CD4-positive, alpha-beta memory T cell (primary cell): Measurements from ENCODE around the gene DOCK1. TPM values are rescaled to one million over a fixed set of nuclear protein-coding genes. Genes with fewer than 3 reads are reported as not detected.

Experiments used
- CTCF ChIA-PET: fragments of 350-600 bp; sonication (Branson Sonifier 250); formaldehyde crosslinking; loops from one replicate; lab custom pipeline; 2021; ENCODE audit warnings: inconsistent platforms; ENCODE audit not compliant: partially characterized antibody; lab: Charles Lee
- POLR2A ChIA-PET: fragments of 350-600 bp; sonication (Branson Sonifier 250); formaldehyde crosslinking; loops from one replicate; lab custom pipeline; 2021; ENCODE audit not compliant: partially characterized antibody; lab: Charles Lee
- DNase-seq, 5 donors: peaks; one replicate each; pipeline versions ENCODE4 v3.0.0 to v3.0.0-alpha.2; 2020 to 2022; ENCODE audit warnings: mixed read lengths in 1 of 5
- H3K27ac ChIP-seq: one replicate; pipeline ENCODE4 v1.7.0; 2013; ENCODE audit warnings: low read depth, low read length
- H3K27me3 ChIP-seq: 2 replicates; pipeline ENCODE4 v1.7.0; 2013; ENCODE audit warnings: mild to moderate bottlenecking, low read length, moderate library complexity; ENCODE audit not compliant: insufficient read depth
- H3K36me3 ChIP-seq: 2 replicates; pipeline ENCODE4 v1.7.0; 2013; ENCODE audit warnings: mild to moderate bottlenecking, low read length, moderate library complexity; ENCODE audit not compliant: insufficient read depth
- H3K4me1 ChIP-seq: 2 replicates; pipeline ENCODE4 v1.7.0; 2013; ENCODE audit warnings: mild to moderate bottlenecking, low read length, moderate library complexity; ENCODE audit not compliant: insufficient read depth
- H3K4me3 ChIP-seq, 2 donors: one replicate each; pipeline ENCODE4 v1.7.0; 2013; ENCODE audit warnings: low read length in 2 of 2, mild to moderate bottlenecking in 1 of 2
- H3K9me3 ChIP-seq, 2 donors: one replicate each; pipeline ENCODE4 v1.7.0; 2013; ENCODE audit warnings: low read length in 2 of 2, control low read depth in 1 of 2; ENCODE audit not compliant: control insufficient read depth in 1 of 2
- H3K27ac Mint-ChIP-seq, 7 donors: one replicate each; pipeline ENCODE4 v1.8.0; 2020 to 2021; ENCODE audit warnings: mixed read lengths in 7 of 7, mild to moderate bottlenecking in 6 of 7, inconsistent platforms in 3 of 7, moderate library complexity in 3 of 7
- H3K27me3 Mint-ChIP-seq, 2 donors: one replicate each; pipeline ENCODE4 v1.8.0; 2020 to 2021; ENCODE audit warnings: mixed read lengths in 2 of 2
- H3K36me3 Mint-ChIP-seq, 2 donors: one replicate each; pipeline ENCODE4 v1.8.0; 2020 to 2021; ENCODE audit warnings: mixed read lengths in 2 of 2, inconsistent platforms in 1 of 2, mild to moderate bottlenecking in 1 of 2
- H3K4me1 Mint-ChIP-seq, 4 donors: one replicate each; pipeline ENCODE4 v1.8.0; 2020 to 2021; ENCODE audit warnings: mixed read lengths in 4 of 4, mild to moderate bottlenecking in 1 of 4
- H3K4me3 Mint-ChIP-seq, 8 donors: one replicate each; pipeline ENCODE4 v1.8.0; 2020 to 2021; ENCODE audit warnings: mixed read lengths in 8 of 8, mild to moderate bottlenecking in 7 of 8, moderate library complexity in 6 of 8, inconsistent platforms in 3 of 8
- H3K9me3 Mint-ChIP-seq, 8 donors: one replicate each; pipeline ENCODE4 v1.8.0; 2020 to 2021; ENCODE audit warnings: mixed read lengths in 8 of 8, mild to moderate bottlenecking in 5 of 8, inconsistent platforms in 3 of 8, moderate library complexity in 1 of 8
- intact Hi-C: fragments of 100-400 bp; cut with micrococcal nuclease; formaldehyde crosslinking; loops from one replicate; pipeline ENCODE4 v1.15.1; 2023
- polyA plus RNA-seq, 2 donors: library from polyadenylated mRNA; unstranded; fragments of 300-500 nt; fragmentation: Illumina TruSeq; gene quantifications; one replicate each; pipeline ENCODE4 v1.2.3, GENCODE V29; 2021
- total RNA-seq, 2 experiments: library from RNA; stranded (reverse); gene quantifications; one replicate each; pipeline ENCODE4 v1.2.3, GENCODE V29; 2021

DOCK1 gene
- total and polyA plus RNA-seq, 4 experiments from 2014 or later: 0.17 TPM; not detected in 2

DNA sequence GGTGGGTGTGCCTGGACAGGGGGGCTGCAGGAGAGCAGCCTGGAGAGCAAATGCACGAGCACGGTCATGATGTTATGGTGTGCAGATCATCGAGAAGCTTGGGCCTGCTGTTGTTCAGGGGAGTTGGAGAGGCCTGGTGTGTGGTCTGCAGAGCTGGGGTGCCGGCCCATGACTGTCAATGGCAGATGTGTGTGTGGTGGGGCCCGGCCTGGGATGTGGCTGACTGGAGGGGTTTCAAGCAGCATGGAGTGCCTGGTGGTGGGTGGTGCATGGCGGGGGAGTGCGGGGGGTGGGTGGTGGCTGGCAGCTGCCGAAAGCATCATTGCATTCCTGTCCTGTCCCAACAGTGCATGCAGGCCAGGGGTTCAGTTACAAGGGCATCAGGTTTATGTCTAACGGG lies 122.6 kb downstream of the DOCK1 start:
- Histone ChIP-seq H3K36me3 (no peaks in the 10 kb centered on the region), H3K27ac (no peak overlapping the region), H3K9me3 (no peaks in the 10 kb centered on the region), H3K4me1 (no peaks in the 10 kb centered on the region), H3K27me3 (no peaks in the 10 kb centered on the region), H3K4me3 (no peak overlapping the region)
- POLR2A ChIA-PET: no interaction called here
- intact Hi-C loops: no loop called here
- peaks cover 0 to 2% (median 0%) of the 10 kb centered on the region in 8 donors for H3K9me3 Mint-ChIP-seq
- no peaks in the 10 kb centered on the region for H3K4me1 Mint-ChIP-seq
- H3K27ac Mint-ChIP-seq: no peak overlapping the region
- no peaks in the 10 kb centered on the region for H3K27me3 Mint-ChIP-seq
- H3K36me3 Mint-ChIP-seq: no peaks in the 10 kb centered on the region
- no peak for DNase-seq
- H3K4me3 Mint-ChIP-seq: no peak overlapping the region
- CTCF ChIA-PET: no interaction called here

DNA sequence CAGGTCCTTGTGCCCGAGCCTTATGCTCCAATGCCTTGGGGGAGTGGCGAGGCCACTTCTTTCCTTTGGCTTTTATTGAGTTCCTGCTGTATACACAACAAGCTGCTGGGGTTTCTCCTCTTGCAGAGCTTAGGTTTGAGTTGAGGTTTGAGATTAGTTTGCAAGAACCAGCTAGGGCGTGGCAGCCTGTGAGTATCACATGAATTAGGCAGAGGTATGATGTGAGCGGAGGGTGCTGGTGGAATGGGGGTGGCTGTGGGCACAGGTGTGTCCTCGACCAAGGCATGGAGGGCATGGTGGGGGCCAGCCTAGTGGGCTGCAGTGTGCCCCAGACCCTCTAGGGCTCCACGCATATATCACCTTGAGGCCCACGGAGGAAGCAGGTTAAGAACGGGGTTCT lies 123.3 kb downstream of the DOCK1 start:
- ChIA-PET CTCF (no interaction called here), POLR2A (no interaction called here)
- Mint-ChIP-seq H3K4me1 (no peaks in the 10 kb centered on the region), H3K36me3 (no peaks in the 10 kb centered on the region), H3K27me3 (no peaks in the 10 kb centered on the region), H3K4me3 (no peak overlapping the region), H3K9me3 (peaks cover 0 to 2% (median 0%) of the 10 kb centered on the region in 8 donors), H3K27ac (no peak overlapping the region)
- Histone ChIP-seq H3K36me3 (no peaks in the 10 kb centered on the region), H3K27me3 (no peaks in the 10 kb centered on the region), H3K9me3 (no peaks in the 10 kb centered on the region), H3K27ac (no peak overlapping the region), H3K4me3 (no peak overlapping the region), H3K4me1 (no peaks in the 10 kb centered on the region)
- DNase-seq: no peak
- intact Hi-C loops: no loop called here

DNA sequence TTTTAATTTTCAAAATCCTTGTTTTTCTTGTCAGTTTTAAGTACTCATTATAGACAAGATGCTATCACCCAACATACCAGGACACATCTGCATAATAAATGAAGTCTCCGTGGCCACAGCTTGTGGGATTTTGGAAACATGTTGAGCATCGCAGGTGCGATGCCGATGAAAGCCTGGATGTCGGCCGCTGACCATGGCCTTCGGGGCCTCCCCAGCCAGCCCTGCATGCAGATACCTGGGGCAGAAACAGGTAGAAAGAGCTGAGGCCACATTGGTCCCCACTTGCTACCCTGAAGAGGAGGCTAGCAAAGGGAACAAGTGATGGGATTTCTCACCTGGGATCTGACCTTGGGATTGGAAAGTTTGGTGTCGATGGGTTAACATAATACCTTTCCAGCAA lies 123.8 kb downstream of the DOCK1 start:
- ChIA-PET CTCF (no interaction called here), POLR2A (no interaction called here)
- intact Hi-C loops: no loop called here
- Mint-ChIP-seq H3K36me3 (no peaks in the 10 kb centered on the region), H3K27me3 (no peaks in the 10 kb centered on the region), H3K4me1 (no peaks in the 10 kb centered on the region), H3K9me3 (peaks cover 0 to 2% (median 0%) of the 10 kb centered on the region in 8 donors), H3K4me3 (no peak overlapping the region), H3K27ac (no peak overlapping the region)
- Histone ChIP-seq H3K27me3 (no peaks in the 10 kb centered on the region), H3K27ac (no peak overlapping the region), H3K9me3 (no peaks in the 10 kb centered on the region), H3K4me1 (no peaks in the 10 kb centered on the region), H3K4me3 (no peak overlapping the region), H3K36me3 (no peaks in the 10 kb centered on the region)
- no peak for DNase-seq

DNA sequence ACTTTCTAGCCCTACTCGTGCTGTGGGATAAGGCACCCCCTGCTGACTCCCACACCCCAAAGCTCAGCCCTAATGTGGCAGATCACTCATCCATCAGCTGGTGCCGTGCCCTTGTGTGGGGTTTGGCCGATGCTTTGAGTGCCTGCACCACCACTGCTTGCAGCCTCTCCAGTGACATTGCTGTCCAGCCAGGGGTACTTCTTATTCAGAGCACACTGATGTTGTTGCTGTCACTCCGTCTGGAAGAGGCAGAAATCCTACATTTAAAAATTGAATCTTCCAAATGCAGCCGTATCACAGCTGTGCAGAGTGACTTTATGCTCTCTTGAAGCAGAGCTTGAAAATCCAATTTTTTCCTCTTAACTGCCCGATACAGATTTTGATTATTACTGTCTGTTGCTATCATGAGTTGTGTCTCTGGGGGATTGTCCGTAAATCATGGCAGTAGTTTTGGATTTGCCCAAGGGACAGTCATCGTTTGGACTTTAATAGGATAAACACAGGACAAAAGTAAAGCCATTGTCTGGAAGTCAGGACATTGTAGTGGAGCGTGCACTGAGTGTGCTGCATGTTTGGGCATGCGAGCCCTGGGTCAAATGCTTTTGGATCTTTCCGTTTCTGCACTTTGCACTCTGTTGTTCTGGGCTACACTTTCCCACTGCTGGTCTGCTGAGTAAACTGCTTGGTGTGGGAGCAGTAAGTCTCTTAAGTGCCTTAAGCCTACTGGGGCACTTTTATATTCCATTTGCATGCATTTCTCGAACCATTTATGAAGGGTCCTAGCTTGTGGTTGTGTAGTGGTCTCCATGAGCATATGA lies 128.2 kb downstream of the DOCK1 start:
- H3K36me3 ChIP-seq: no peaks in the 10 kb centered on the region
- H3K9me3 ChIP-seq: no peaks in the 10 kb centered on the region
- H3K4me3 ChIP-seq: no peak overlapping the region
- Mint-ChIP-seq H3K9me3 (peaks cover 0 to 4% (median 0%) of the 10 kb centered on the region in 8 donors), H3K36me3 (no peaks in the 10 kb centered on the region), H3K4me3 (no peak overlapping the region), H3K4me1 (no peaks in the 10 kb centered on the region), H3K27ac (no peak overlapping the region), H3K27me3 (no peaks in the 10 kb centered on the region)
- no peaks in the 10 kb centered on the region for H3K27me3 ChIP-seq
- POLR2A ChIA-PET: no interaction called here
- CTCF ChIA-PET: no interaction called here
- no peak overlapping the region for H3K27ac ChIP-seq
- no peaks in the 10 kb centered on the region for H3K4me1 ChIP-seq
- no peak for DNase-seq
- intact Hi-C loops: no loop called here

DNA sequence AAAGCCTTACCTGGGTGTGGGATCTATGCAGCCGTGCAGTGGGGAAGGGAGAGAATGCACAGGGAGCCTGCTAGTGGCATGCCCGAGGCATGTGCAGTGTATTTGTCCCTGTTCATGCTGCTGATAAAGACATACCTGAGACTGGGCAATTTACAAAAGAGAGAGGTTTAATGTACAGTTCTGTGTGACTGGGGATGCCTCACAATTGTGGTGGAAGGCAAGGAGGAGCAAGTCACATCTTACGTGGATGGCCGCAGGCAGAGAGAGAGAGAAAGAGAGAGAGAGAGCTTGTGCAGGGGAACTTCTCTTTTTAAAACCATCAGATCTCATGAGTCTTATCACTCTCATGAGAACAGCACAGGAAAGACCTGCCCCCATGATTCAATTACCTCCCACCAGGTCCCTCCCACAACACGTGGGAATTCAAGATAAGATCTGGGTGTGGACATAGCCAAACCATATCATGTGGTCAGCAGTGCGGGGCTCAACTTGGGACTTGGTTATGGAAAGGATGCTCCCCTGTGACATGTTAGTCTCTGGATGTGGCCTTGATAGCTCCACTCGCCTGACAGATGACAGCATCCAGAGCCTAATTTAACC lies 128.9 kb downstream of the DOCK1 start:
- CTCF ChIA-PET: no interaction called here
- no peak overlapping the region for H3K4me3 Mint-ChIP-seq
- H3K4me1 Mint-ChIP-seq: no peaks in the 10 kb centered on the region

DNA sequence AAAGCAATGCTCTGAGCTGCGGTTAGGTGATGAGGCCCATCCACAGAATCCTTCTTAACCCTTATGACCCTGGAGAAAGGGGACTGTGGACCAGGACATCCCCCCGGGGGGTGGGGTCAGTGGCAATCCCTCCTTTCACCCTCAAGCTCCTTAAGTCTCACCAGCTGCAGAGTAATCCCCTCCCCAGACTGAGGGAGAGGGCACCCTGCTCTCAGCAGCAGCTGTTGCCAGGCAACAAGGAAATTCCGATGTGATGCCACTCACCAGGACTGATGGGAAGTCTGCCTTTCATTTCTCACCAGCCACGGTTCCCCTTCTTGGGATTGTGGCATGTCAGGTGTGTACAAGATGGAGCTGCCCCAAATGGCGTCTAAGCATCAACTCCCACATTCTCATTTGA lies 129.6 kb downstream of the DOCK1 start:
- Histone ChIP-seq H3K9me3 (no peaks in the 10 kb centered on the region), H3K36me3 (no peaks in the 10 kb centered on the region), H3K4me3 (no peak overlapping the region), H3K27me3 (no peaks in the 10 kb centered on the region), H3K27ac (no peak overlapping the region), H3K4me1 (no peaks in the 10 kb centered on the region)
- no peaks in the 10 kb centered on the region for H3K4me1 Mint-ChIP-seq
- POLR2A ChIA-PET: no interaction called here
- CTCF ChIA-PET: no interaction called here
- no peaks in the 10 kb centered on the region for H3K36me3 Mint-ChIP-seq
- peaks cover 0 to 4% (median 0%) of the 10 kb centered on the region in 8 donors for H3K9me3 Mint-ChIP-seq
- H3K27me3 Mint-ChIP-seq: no peaks in the 10 kb centered on the region
- no peak overlapping the region for H3K4me3 Mint-ChIP-seq
- intact Hi-C loops: no loop called here
- no peak overlapping the region for H3K27ac Mint-ChIP-seq
- DNase-seq: no peak

More for the DNA sequence above, 128.9 kb downstream of the DOCK1 start:
- Mint-ChIP-seq H3K27ac (no peak overlapping the region), H3K36me3 (no peaks in the 10 kb centered on the region), H3K27me3 (no peaks in the 10 kb centered on the region), H3K9me3 (peaks cover 0 to 4% (median 0%) of the 10 kb centered on the region in 8 donors)
- Histone ChIP-seq H3K27me3 (no peaks in the 10 kb centered on the region), H3K36me3 (no peaks in the 10 kb centered on the region), H3K4me3 (no peak overlapping the region), H3K4me1 (no peaks in the 10 kb centered on the region), H3K27ac (no peak overlapping the region), H3K9me3 (no peaks in the 10 kb centered on the region)
- POLR2A ChIA-PET: no interaction called here
- DNase-seq: no peak
- intact Hi-C loops: no loop called here

DNA sequence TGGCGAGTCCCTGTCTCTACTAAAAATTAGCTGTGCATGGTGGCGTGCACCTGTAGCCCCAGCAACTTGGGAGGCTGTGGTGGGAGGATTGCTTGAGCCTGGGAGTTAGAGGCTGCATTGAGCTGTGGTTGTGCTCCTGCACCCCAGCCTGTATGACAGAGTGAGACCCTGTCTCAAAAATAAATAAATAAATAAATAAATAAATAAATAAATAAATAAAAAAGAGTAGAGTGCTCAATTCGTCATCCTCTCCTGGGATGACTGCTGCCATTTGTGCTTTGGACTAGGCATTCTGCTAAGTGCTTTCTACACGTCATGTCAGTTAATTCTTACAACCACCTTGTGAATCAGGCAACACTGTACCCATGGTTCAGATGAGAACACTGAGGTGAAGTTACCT lies 130.6 kb downstream of the DOCK1 start:
- H3K36me3 Mint-ChIP-seq: no peaks in the 10 kb centered on the region
- H3K9me3 ChIP-seq: no peaks in the 10 kb centered on the region
- H3K9me3 Mint-ChIP-seq: peaks cover 0 to 4% (median 0%) of the 10 kb centered on the region in 8 donors
- no peaks in the 10 kb centered on the region for H3K4me1 ChIP-seq
- no peaks in the 10 kb centered on the region for H3K36me3 ChIP-seq
- H3K27me3 ChIP-seq: no peaks in the 10 kb centered on the region
- H3K4me3 ChIP-seq: no peak overlapping the region
- intact Hi-C loops: no loop called here
- no peak overlapping the region for H3K27ac Mint-ChIP-seq
- H3K27ac ChIP-seq: no peak overlapping the region
- H3K4me1 Mint-ChIP-seq: no peaks in the 10 kb centered on the region
- no peak overlapping the region for H3K4me3 Mint-ChIP-seq
- POLR2A ChIA-PET: no interaction called here
- H3K27me3 Mint-ChIP-seq: no peaks in the 10 kb centered on the region
- CTCF ChIA-PET: no interaction called here
- no peak for DNase-seq
